Activated naive CD8-positive, alpha-beta T cell treated with anti-CD3 and anti-CD28 coated beads for 36 hours (primary cell): ENCODE data around the gene ARTN. TPM values are rescaled to one million over a fixed set of nuclear protein-coding genes. Genes with fewer than 3 reads are reported as not detected.

ENCODE experiments used
- DNase-seq: peaks from one replicate; pipeline ENCODE4 v3.0.0; 2021
- H3K27ac Mint-ChIP-seq: one replicate; pipeline ENCODE4 v1.8.0; 2022; ENCODE audit warnings: mild to moderate bottlenecking, moderate library complexity, mixed read lengths
- H3K27me3 Mint-ChIP-seq: one replicate; pipeline ENCODE4 v1.8.0; 2022; ENCODE audit warnings: mild to moderate bottlenecking, mixed read lengths
- H3K36me3 Mint-ChIP-seq: one replicate; pipeline ENCODE4 v1.8.0; 2021; ENCODE audit warnings: mild to moderate bottlenecking, mixed read lengths
- H3K4me1 Mint-ChIP-seq: one replicate; pipeline ENCODE4 v1.8.0; 2021; ENCODE audit warnings: mixed read lengths
- H3K4me3 Mint-ChIP-seq: one replicate; pipeline ENCODE4 v1.8.0; 2022; ENCODE audit warnings: mild to moderate bottlenecking, moderate library complexity, mixed read lengths
- H3K9me3 Mint-ChIP-seq: one replicate; pipeline ENCODE4 v1.8.0; 2022; ENCODE audit warnings: mixed read lengths
- total RNA-seq, 2 experiments: library from RNA; stranded (reverse); gene quantifications; one replicate each; pipeline ENCODE4 v1.2.3, GENCODE V29; 2021

ARTN gene
- total RNA-seq, 2 experiments from 2014 or later, result 0.16 to 0.43 TPM

DNA sequence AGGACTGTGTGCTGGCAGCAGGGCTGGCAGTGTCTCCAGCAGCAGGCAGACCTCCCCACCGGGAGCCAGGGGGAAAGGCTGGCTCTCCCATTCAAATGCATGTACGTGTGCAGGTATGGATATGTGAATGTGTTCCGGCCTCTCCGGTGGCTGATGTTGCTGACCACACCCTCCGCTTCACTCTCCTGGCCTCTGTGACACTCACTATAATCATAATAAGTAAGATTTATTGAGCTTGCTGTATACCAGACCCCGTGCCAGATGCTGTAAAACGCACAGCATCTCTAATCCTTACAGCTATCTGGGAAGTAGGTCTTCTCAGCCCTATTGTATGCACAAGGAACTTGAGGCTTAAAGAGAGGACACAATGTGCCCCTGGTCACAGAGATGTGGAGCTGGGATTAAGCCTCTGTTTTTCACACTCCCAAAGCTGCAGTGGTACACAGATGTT is 20.5 kb upstream of the ARTN start:
- no peak for DNase-seq
- Mint-ChIP-seq H3K9me3 (no peaks in the 10 kb centered on the region), H3K27me3 (no peaks in the 10 kb centered on the region), H3K4me3 (no peak overlapping the region), H3K4me1 (no peaks in the 10 kb centered on the region), H3K36me3 (no peaks in the 10 kb centered on the region), H3K27ac (no peak overlapping the region)

- DNase-seq, result no peak
- Mint-ChIP-seq H3K27me3 (no peaks in the 10 kb centered on the region), H3K9me3 (no peaks in the 10 kb centered on the region), H3K4me3 (no peak overlapping the region), H3K27ac (no peak overlapping the region), H3K4me1 (no peaks in the 10 kb centered on the region), H3K36me3 (no peaks in the 10 kb centered on the region)
Observed at GRCh38 chr1:43913666-43914360, 19.8 kb upstream of the ARTN start.

DNA sequence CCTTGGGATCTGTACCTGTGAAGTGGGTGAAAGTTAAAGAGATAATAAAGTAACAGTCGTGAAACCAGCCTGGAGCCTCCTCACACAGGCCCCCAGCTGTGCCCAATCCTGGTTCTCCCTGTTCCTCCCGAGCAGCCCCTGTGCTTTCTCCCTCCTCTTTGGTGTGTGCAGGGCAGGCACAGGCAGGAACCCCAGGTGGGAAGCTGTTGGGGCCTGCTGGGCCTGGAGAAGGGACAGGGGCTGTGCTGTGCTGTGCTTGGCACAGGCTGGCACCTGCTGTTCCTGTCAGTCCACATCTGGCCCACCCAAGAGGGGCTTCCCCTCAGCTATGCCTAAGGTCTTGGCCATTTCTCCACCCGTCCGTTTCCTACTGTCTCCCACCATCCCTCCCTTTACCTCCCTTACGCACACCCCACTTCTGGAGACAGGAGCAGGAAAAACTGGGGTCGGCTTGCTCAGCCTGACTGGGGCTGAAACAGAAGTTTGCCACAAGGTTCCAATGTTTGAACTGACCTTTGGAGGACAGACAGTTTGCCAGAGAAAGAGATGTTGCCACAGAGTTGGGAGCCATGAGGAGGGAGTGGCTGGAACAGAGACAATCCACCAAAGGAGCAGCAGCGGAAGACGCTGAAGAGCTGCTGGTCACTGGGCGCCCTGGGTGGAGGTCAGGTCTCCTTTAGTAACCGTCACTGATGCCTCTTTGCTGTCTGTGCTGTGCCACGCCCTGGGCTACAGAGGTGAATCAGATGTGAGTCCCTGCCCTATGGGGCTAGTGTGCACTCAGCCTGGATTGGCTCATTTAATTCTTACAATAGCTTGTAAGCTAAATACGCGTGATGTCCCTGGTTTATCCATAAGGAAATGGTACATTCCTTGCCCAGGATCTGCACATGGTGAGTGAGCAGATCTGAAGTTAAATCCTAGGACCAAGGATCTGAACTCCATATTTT is 18.8 kb upstream of the ARTN start:
- H3K27ac Mint-ChIP-seq, result no peak overlapping the region
- no peaks in the 10 kb centered on the region for H3K9me3 Mint-ChIP-seq
- H3K4me3 Mint-ChIP-seq, result no peak overlapping the region
- no peaks in the 10 kb centered on the region for H3K36me3 Mint-ChIP-seq
- no peaks in the 10 kb centered on the region for H3K4me1 Mint-ChIP-seq
- H3K27me3 Mint-ChIP-seq, result no peaks in the 10 kb centered on the region
- DNase-seq, result no peak

DNA sequence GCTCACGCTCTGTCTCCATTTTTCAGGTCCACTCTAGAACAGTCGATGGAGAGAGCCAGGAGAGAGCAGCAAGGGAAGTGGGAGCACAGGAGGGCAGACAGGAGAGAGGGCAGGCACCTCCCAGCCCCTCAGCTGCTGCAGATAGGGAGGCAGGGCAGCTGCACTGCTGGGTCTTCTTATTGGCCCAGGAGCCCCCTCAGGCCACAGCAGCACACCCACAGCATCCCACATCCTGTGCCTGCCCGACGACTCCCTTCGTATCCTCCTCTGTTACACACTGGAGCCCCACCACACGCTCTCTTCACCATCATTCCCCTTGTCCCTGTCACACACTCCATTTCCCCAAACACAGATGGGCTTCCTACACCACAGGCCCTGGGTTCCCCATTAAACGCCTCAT is 13.7 kb upstream of the ARTN start:
- Mint-ChIP-seq H3K27me3 (no peaks in the 10 kb centered on the region), H3K9me3 (no peaks in the 10 kb centered on the region), H3K4me3 (no peak overlapping the region), H3K36me3 (no peaks in the 10 kb centered on the region), H3K4me1 (peaks cover 3% of the 10 kb centered on the region), H3K27ac (no peak overlapping the region)
- no peak for DNase-seq

GRCh38 chr1:43921022-43921421 is 12.6 kb upstream of the ARTN start:
- Mint-ChIP-seq H3K4me3 (no peak overlapping the region), H3K27ac (no peak overlapping the region), H3K9me3 (no peaks in the 10 kb centered on the region), H3K4me1 (peaks cover 3% of the 10 kb centered on the region), H3K27me3 (no peaks in the 10 kb centered on the region), H3K36me3 (no peaks in the 10 kb centered on the region)
- DNase-seq, result no peak

- no peak for DNase-seq
- Mint-ChIP-seq H3K4me1 (peaks cover 4% of the 10 kb centered on the region), H3K9me3 (no peaks in the 10 kb centered on the region), H3K27me3 (no peaks in the 10 kb centered on the region), H3K27ac (no peak overlapping the region), H3K4me3 (no peak overlapping the region), H3K36me3 (no peaks in the 10 kb centered on the region)
Observed at GRCh38 chr1:43924516-43924915, 9.1 kb upstream of the ARTN start.

GRCh38 chr1:43925846-43926245 is 7.8 kb upstream of the ARTN start:
- Mint-ChIP-seq H3K27me3 (no peaks in the 10 kb centered on the region), H3K4me1 (peaks cover 5% of the 10 kb centered on the region)

GRCh38 chr1:43930168-43930948 is 3.2 kb upstream of the ARTN start:
- no peak for DNase-seq

More at GRCh38 chr1:43925846-43926245, 7.8 kb upstream of the ARTN start:
- no peaks in the 10 kb centered on the region for H3K36me3 Mint-ChIP-seq
- H3K4me3 Mint-ChIP-seq, result no peak overlapping the region
- DNase-seq, result no peak
- H3K27ac Mint-ChIP-seq, result no peak overlapping the region
- no peaks in the 10 kb centered on the region for H3K9me3 Mint-ChIP-seq

DNA sequence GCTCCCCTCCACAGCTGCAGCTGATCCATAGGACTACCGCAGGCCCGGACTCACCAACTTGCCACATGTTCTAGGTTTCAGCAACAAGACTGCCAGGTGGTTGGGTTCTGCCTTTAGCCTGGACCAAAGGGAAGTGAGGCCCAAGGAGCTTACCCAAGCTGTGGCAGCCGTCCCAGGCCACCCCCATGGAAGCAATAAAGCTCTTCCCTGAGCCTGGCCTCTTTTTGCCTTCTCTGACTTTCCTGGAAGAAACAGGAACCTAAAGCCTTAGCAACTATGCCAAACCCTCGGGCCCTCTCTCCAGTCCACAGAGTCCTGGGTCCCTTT is 2.7 kb upstream of the ARTN start:
- Mint-ChIP-seq H3K9me3 (no peaks in the 10 kb centered on the region), H3K4me1 (peaks cover 20% of the 10 kb centered on the region), H3K36me3 (no peaks in the 10 kb centered on the region), H3K4me3 (no peak overlapping the region), H3K27me3 (peaks cover 33% of the 10 kb centered on the region), H3K27ac (no peak overlapping the region)
- DNase-seq, result no peak

More at GRCh38 chr1:43930168-43930948, 3.2 kb upstream of the ARTN start:
- H3K27me3 Mint-ChIP-seq, result peaks cover 28% of the 10 kb centered on the region
- no peaks in the 10 kb centered on the region for H3K36me3 Mint-ChIP-seq
- no peak overlapping the region for H3K4me3 Mint-ChIP-seq
- H3K9me3 Mint-ChIP-seq, result no peaks in the 10 kb centered on the region
- H3K4me1 Mint-ChIP-seq, result peaks cover 17% of the 10 kb centered on the region
- no peak overlapping the region for H3K27ac Mint-ChIP-seq

DNA sequence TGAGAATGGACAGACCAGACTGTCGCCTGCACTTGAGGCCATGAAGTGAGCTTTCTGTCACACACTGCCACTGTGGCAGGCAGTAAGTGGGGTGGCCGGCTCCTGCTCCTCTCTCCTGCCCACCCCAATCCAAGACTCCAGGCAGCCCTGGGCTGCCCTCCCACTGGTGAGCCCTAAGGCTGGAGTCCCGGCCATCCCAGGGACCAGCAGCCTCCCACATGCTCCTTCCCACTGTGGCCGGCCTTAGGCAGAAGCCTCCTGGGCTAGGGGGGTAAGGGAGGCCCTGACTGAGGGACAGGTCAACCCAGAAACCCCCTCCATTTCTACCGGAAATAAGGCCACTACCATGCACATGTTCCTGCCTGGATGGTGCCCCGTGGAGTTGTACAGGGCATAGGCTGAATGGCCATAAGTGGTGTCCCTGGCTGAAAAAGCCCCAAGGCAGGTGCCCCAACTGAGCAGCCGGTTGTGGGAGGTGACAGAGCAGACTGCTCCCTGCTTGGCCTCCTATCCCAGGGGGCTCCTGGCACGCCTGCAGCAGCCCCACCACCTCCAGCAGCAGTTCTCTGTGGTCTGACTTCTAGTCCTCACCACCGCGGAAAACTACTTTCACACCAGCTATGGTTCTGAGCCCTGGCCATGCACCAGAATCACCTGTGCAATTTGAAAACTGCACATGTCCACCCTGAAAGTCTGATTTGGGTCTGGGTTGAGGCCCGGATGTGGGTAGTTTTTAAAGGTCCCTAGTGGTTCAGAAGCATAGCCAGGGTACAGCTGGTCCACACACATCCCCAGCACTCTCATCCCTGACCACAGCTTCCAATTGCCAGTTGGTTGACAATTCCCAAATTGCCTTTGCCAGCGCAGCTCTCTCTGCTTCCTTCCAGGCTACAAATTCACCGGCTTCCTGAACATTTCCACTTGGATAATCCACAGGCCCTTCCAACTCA is 1.6 kb upstream of the ARTN start:
- Mint-ChIP-seq H3K9me3 (no peaks in the 10 kb centered on the region), H3K4me1 (peaks cover 20% of the 10 kb centered on the region), H3K27ac (no peak overlapping the region), H3K4me3 (no peak overlapping the region), H3K27me3 (peaks cover 35% of the 10 kb centered on the region), H3K36me3 (no peaks in the 10 kb centered on the region)
- no peak for DNase-seq

DNA sequence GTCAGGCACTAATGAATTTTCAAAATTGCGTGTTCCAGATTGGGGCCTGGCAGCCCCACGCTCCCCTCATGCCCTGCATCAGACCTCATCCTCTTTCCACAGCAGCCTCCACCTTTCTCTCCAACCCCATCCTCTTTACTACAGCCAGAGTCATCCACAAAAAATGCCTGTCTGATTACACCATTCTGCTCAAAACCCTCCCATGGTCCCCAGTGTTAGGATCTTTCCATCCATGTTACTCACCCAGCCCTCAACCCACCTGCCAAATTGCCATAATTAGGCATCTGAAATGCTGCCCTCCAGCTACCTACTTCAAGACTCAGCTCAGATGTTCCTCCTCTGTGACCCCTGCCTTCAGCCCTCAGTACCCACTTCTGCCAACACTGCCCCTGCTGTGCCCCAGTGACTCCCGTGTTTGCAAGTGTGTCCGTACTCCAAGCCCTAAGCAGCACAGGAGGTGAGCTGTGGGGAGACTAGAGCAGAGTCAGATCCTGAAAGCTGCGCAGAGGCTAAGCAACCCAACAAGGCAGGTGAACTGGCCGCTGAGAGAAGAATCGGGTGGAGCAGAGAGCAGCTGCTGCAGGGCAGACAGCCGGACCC is 715 bp upstream of the ARTN start:
- no peak for DNase-seq
- peaks cover 35% of the 10 kb centered on the region for H3K27me3 Mint-ChIP-seq
- H3K36me3 Mint-ChIP-seq, result no peaks in the 10 kb centered on the region
- H3K4me3 Mint-ChIP-seq, result no peak overlapping the region
- peaks cover 20% of the 10 kb centered on the region for H3K4me1 Mint-ChIP-seq
- no peaks in the 10 kb centered on the region for H3K9me3 Mint-ChIP-seq
- H3K27ac Mint-ChIP-seq, result no peak overlapping the region

GRCh38 chr1:43934101-43934985 is 742 bp downstream of the ARTN start:
- Mint-ChIP-seq H3K9me3 (no peaks in the 10 kb centered on the region), H3K27ac (no peak overlapping the region), H3K36me3 (no peaks in the 10 kb centered on the region), H3K4me3 (no peak overlapping the region), H3K27me3 (peaks cover 35% of the 10 kb centered on the region), H3K4me1 (peaks cover 20% of the 10 kb centered on the region)
- DNase-seq, result peak; percentile 60

GRCh38 chr1:43934986-43935324 is 1.4 kb downstream of the ARTN start:
- Mint-ChIP-seq H3K36me3 (peaks cover 2% of the 10 kb centered on the region), H3K9me3 (no peaks in the 10 kb centered on the region), H3K4me1 (peaks cover 15% of the 10 kb centered on the region), H3K27ac (no peak overlapping the region), H3K4me3 (no peak overlapping the region), H3K27me3 (peaks cover 35% of the 10 kb centered on the region)
- DNase-seq, result no peak
